Measurements from ENCODE around the gene AGPS.
"Not testable (repeated sequence)": the region's sequence is repeated elsewhere in the genome, so short reads cannot be mapped to it uniquely, and the experiment has no call there.

Gene AGPS

DNA sequence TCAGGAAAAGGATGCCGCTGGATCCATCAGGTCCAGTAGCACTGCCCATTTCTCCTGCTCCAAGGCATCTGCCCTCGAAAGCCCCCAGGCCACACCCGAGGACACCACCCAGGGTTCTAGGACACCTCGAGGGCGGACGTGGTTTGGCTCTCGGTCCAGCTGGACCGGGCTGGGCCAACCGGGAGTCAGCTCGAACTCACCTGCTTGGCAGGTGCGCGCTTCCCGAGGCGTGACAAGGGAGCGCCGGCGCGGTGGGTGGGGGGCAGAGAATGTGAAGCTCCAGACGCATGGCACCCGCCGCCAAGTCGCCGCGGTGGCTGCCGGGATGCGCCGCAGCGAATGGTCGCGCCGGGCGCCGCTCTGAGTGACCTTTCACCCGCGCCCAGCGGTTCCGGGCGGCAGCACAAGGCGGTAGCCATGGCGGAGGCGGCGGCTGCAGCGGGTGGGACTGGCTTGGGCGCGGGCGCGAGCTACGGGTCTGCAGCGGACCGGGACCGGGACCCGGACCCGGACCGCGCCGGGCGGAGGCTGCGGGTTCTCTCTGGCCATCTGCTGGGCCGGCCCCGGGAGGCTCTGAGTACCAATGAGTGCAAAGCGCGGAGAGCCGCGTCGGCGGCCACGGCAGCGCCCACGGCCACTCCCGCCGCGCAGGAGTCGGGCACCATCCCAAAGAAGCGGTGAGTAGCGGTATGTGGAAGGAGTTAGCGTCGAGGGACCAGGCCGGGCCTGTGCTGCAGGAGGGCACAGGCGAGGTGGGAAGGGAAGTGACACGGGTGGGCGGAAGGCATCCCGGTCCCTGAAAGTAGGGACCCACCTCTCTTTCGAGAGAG is at the start of gene AGPS:
Gene AGPS, plus strand, starts transcription at position 401 of the 830 bp plus-strand sequence. Its CDS starts 17 bp downstream, at position 418.
- peak; percentile 73 to 74 for DNase-seq

DNA sequence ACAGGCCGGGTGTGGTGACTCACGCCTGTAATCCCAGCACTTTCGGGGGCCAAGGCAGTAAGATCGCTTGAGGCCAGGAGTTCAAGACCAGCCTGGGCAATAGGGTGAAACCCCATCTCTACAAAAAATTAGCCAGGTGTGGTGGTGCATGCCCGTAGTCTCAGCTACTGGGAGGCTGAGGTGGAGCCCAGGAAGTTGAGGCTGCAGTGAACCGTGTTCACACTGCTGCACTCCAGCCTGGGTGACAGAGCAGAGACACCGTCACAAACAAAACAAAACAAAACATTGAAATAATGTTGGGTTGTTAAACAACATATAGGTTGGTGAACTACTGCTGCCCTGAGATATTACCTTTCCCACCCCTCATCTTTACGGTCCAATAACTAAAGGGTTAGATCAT is 48.8 kb upstream of the AGPS start:
- no peak for DNase-seq

DNA sequence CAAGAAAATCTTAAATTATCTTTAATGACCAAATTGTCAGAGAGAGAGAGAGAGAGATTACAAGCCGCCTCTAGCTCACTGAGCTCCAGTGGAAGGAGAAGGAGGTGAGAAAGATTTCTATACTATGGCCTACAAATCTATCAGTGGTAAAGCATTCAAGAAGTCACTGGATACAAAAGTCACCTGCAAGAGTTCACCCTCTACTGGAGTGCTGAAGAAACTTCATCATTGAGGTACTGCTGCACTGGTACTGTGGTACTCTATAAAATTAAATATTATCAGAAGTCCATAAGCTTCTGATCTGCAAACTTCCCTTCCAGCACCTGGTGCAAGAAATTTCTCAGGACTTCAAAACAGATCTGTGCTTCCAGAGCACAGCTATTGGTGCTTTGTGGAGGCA is 48.3 kb upstream of the AGPS start:
- no peak for DNase-seq

DNA sequence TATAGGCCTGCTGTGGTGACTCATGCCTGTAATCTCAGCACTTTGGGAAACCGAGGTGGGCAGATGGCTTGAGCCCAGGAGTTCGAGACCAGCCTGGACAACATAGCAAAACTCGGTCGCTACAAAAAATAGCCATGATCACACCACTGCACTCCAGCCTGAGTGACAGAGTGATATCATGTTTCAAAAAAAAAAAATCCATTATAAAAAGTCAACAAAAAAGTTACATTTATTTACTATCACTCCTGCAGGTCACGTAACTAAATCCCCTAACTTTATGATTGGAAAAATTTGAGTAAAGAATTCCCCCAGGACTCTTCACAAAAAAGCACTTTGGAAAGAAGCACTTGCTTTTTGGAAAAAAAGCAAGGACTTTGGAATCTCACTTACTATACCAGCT is 46.4 kb upstream of the AGPS start:
- no peak for DNase-seq

DNA sequence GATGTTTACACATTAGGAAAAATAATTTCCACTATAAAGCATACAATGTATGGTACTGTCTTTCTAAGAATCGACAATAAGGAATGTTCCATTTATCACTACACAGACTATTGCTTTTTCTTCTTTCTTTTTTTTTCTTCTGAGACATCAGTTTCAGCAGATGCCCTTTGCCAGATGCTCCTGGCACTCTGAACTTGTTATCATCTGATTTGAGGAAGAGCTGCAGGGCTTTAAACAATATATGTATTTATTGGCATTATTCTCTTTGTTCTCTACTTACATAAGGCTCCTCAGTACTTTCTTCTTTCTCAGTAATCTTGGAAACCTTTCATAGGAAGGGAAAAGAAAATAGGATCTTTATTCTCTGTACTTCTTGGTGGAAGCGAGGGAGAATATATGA is 45.0 kb upstream of the AGPS start:
- DNase-seq, result no peak

DNA sequence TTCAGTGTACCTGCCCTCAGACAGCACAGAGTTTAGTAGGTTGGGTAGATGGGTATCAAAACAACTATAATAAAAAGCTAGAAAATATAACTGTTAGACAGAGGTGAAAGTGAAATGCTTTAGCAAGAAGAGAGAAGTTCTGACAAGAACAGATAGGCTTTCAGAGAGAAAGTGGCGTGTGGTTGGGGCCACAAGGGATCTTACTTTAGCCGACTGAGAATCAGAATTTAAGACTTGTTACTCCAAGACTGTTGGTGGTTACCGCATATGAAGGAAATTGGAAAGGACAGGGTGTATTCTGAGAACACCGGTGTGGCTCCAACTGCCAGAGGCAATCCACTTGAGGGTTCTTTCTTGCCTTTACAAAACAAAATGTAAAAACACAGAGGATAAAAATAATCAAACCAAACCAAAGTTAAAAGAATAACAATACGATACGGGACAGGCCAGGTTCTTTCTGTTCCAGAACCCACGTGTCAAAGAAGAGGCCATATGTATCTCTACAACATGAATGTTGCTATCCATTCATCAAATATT is 44.4 kb upstream of the AGPS start:
- DNase-seq, result no peak

DNA sequence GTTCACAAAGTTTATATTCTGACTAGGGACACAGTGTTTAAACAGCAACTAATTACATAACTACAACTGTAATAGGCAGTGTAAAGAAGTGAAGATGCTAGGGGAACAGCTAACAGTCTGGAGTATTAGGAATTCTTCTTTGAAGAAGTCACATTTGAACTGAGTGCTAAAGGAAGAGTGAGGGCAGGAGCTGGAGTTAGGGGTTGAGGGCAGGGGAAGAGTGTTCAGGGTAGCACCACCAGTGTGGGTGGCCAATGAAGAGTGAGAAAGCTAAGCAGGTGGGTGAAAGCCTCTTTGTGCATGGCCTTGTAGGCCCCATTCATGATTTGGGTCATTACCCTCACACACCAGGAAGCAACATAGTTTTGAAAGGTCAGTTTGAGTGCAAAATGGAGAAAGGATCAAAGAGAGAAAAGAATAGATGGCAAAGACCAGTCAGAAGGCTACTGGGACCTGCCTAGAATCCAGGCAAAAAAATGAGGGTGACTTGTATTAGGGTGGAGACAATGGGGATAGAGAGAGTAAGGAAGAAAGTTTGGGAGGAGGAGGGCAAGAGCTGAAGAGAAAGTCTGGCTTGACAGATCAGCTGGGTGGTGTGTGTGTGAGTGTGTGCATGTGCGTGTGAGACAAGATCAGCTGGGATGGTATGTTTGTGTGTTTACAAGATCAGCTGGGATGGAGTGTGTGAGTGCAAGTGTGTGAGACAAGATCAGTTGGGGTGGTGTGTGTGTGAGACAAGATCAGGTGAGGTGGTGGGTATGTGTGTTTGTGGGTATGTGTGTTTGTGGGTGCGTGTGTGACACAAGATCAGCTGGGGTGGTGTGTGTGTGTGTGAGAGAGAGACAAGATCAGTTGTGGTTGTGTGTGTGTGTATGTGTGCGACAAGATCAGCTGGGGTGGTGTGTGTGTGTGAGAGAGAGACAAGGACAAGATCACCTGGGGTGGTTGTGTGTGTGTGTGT is 43.6 kb upstream of the AGPS start:
- DNase-seq, result no peak

DNA sequence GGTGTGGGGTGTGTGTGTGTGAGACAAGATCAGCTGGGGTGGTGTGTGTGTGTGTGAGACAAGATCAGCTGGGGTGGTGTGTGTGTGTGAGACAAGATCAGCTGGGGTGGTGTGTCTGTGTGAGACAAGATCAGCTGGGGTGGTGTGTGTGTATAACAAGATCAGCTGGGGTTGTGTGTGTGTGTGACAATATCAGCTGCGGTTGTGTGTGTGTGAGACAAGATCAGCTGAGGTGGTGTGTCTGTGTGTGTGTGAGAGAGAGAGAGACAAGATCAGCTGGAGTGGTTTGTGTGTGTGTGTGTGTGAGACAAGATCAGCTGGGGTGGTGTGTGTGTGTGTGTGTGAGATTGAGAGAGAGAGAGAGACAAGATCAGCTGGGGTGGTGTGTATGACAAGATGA is 41.9 kb upstream of the AGPS start:
- DNase-seq, result not testable (repeated sequence)

DNA sequence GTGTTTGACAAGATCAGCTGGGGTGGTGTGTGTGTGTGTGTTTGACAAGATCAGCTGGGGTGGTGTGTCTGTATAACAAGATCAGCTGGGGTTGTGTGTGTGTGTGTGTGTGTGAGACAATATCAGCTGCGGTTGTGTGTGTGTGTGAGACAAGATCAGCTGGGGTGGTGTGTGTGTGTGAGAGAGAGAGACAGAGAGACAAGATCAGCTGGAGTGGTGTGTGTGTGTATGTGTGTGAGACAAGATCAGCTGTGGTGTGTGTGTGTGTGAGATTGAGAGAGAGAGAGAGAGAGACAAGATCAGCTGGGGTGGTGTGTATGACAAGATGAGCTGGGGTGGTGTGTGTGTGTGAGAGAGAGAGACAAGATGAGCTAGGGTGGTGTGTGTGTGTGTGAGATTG is 41.5 kb upstream of the AGPS start:
- not testable (repeated sequence) for DNase-seq

DNA sequence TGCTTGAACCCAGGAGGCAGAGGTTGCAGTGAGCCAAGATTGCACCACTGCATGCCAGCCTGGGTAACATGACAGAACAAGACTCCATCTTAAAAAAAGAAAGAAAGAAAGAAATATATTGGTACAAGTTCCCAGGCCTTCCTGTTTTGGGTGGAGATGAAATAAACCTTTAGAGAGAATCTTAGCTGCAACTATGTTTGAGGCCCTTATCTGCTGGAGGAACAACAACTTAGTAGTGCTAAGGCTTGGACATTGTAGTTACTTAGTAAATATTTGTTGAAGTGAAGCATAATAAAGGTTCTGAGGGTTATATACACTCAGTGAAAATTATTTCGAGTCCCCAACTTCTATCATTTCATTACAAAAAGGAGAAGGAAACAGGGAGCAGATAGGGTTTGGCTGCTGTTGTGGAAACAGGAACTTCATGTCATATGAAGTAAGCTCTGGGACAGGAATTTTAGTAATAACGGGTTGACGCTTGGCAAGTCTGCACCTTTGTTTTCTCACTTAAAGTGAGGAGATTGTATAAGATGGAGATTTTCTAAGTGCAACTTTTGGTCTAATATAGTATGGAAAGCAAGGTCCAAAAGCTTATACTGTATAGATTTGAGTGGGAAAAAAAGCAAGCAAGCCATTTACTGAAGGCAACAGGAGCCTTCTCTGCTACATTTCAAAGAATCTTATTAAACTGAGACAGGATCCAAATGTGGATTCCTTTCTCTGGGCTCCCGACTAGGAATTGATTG is 40.0 kb upstream of the AGPS start:
- no peak for DNase-seq

DNA sequence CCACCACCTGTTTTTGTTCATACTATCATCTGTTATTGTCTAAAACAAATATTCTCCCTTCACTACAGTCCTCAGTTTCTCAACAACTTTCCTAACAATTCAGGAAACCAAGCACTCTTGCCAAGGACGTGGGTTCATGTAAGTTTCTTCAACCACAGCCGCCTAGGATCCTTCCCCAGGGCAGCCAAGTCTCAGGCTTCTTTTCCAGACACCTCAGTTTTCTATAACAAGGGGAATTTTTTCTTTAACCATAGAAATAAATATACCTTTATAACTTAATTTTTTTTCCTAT is 39.4 kb upstream of the AGPS start:
- DNase-seq, result no peak

DNA sequence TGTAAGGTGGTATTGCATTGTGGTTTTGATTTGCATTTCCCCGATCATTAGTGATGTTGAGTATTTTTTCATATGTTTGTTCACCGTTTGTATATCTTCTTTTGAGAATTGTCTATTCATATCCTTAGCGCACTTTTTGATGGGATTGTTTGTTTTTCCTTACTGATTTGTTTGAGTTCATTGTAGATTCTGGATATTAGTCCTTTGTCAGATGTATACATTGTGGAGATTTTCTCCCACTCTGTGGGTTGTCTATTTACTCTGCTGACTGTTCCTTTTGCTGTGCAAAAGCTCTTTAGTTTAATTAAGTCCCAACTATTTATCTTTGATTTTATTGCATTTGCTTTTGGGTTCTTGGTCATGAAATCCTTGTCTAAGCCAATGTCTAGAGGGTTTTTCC is 38.0 kb upstream of the AGPS start:
- DNase-seq, result peak; percentile 18 to 25

DNA sequence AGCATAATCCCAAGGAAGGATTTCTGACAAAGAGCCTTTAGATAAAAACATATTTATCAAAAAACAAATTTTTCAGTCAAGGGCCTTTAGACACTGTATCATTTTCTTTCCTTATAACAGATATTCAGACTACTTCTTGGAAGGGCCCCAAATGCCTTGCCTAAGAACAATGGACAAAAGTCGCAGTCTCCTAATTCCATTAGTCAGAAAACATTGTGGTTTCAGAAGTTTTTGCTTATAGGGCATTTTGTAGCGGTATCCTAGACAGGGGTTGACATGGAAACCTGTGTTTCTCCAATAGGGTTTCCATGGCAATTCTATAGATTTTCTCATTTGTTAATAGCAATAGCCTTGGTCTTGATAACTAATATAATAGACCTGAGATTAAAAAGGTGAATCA is 36.7 kb upstream of the AGPS start:
- DNase-seq, result no peak

DNA sequence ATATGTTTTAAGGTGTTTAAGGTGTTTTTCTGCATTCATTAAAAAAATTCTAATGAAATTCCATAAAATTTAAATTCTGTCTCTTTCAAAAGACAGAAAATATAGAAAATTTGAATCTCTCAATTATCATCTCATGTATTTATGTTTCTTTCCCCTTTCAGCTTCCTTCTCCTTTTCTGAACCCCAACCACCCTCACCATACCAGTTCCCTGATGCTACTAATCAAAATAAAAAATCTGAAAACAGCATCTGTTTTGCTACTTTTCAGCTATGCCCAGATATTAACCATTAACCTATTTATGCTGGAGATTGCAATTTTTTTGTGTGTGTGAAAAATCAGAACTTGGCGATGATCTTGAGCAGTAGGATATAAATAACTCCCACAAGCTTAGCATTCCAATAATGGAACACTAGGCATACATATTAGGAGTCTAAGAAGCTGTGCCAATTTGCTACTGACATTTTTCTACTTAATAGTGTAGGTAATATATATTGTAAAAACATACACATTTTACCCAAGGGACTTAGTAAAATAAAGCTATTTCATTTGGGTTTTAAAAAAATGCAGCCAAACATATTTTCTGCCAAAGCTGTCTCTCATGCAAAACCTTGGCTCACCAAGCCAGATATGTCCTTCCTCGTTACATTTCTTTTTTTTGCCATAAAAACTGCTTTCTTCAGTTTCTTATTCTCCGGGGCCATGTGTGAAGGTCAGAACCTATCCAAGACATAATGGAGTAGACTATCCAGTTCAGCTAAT is 32.6 kb upstream of the AGPS start:
- DNase-seq, result no peak

DNA sequence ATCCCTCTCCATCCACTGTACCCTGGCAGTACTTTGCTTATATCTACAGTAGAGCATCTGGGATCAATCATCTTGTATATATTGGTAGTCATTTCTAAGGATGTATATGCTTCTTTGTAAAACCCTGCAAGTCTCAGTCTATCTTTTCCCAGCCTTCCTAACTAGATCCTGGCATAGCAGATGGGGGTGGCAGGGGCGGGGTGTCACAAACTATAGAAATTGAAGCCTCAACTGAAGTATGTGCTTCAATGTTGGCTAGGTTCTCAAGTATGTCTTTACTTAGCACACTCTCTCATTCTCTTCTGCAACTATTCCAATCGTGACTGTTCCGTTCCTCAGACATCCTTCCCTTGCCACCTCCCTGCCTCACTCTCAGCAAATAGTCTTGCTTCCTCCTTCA is 30.1 kb upstream of the AGPS start:
- no peak for DNase-seq

DNA sequence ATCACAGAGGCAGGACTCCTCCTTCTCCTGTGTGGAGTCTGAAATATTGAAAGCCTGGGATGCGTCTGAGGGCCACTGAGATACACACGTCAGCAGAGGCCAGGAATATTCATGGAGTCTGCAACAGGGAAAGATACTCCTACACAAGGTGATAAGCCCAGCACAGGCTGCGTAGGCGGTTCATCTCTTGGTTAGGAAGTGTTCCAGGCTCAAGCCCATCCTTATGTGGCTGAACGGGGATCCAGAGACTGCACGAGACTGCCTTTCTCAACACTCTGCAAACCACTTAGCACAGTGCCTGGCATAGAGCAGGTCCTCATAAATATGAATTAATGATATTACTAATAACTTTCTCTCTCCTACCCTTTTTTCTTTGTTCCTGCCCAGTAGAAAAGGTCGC is 29.2 kb upstream of the AGPS start:
- DNase-seq, result no peak

DNA sequence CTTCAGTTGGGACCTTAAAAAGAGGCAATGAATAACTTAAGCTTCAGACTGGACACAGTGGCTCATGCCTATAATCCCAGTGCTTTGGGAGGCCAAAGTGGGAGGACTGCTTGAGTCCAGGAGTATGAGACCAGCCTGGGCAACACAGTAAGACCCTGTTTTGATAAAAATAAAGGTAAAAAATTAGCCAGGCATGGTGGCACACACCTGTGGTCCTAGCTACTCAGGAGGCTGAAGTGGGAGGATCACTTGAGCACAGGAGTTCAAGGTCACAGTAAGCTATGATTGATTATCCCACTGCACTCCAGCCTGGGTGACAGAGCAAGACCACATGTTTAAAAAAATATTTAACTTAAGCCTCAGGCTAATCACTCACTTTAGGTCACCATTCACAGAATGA is 26.8 kb upstream of the AGPS start:
- DNase-seq, result not testable (repeated sequence)

DNA sequence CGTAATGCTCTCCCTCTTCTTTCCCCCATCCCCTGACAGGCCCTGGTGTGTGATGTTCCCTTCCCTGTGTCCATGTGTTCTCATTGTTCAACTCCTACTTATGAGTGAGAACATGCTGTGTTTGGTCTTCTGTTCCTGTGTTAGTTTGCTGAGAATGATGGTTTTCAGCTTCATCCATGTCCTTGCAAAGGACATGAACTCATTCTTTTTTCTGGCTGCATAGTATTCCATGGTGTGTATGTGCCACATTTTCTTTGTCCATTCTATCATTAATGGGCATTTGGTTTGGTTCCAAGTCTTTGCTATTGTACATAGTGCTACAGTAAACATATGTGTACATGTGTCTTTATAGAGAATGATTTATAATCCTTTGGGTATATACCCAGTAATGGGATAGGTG is 24.6 kb upstream of the AGPS start:
- not testable (repeated sequence) for DNase-seq

DNA sequence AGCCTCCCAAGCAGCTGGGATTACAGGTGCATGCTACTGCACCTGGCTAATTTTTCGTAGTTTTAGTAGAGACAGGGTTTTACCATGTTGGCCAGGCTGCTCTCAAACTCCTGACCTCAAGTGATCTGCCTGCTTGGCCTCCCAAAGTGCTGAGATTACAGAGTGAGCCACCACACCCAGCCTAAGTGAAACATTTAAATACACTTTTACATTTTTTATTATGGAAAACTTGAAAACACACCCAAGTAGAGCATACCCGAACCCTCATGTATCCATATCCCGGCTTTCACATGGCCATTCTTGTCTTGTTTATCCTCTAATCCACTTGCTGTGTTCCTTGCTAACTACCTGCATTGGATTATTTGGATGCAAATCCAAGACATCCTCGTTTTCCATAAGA is 13.2 kb upstream of the AGPS start:
- no peak for DNase-seq

DNA sequence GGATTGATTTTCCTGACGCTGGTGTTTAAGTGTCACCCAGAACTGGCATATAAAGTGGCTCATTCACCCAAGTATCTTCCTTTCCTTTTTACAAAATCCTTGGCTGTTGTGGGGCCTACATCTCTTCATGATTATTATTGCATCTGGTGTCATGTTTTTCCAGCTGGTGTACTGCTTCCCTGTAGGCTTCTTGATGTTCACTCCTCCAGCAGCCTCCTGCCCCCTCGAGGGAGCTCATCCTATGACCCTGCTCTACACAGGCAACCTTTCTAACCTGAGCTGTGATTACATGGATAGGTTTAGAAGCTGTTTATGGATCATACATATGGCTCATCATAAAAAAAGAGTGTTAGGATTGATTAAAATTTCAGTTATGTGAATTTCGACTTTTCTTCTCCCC is 12.4 kb upstream of the AGPS start:
- no peak for DNase-seq

DNA sequence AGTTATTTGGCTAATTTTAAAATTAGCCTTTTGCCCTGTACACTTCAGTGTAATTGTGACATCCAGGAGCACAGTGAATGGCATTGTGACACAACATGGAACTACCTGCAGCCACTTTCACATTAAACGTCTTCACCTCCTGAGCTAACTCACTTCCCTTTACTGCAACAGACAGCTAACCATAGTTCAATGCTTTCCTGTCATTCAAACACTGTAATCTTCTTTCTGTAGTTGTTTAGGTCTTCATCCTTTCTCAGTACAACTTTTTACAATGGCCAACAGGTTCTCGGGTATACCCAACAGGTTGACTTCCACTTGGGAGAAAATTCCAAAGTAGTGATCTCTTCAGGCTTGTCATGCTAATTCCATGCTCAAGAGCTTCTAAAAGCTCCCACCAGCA is 8.6 kb upstream of the AGPS start:
- no peak for DNase-seq

DNA sequence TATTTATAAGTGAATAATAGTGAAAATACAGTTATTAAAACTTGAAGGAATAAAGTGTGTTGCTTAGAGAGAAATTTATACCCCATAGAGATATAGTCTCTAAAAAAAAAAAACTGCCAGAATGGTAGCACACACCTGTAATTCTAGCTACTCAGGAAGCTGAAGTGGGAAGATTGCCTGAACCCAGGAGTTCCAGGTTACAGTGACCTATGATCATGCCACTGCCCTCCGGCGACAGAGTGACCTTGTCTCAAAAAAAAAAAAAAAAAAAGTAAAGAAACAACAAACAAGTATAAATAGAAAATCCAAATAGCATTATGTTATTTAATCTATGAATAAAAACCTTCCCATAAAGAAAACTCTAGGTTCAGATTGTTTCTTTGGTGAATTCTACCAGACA is 7.4 kb upstream of the AGPS start:
- DNase-seq, result no peak

All from NCI-H1930 (cell line).